ENCODE measurements around the gene OPN1MW2. TPM values are rescaled to one million over a fixed set of nuclear protein-coding genes. Genes with fewer than 3 reads are reported as not detected.
"Not testable (repeated sequence)": the region's sequence is repeated elsewhere in the genome, so short reads cannot be mapped to it uniquely, and the experiment has no call there.

Gene OPN1MW2
- total RNA-seq, 1 experiment from 2014 or later: not detected

DNA sequence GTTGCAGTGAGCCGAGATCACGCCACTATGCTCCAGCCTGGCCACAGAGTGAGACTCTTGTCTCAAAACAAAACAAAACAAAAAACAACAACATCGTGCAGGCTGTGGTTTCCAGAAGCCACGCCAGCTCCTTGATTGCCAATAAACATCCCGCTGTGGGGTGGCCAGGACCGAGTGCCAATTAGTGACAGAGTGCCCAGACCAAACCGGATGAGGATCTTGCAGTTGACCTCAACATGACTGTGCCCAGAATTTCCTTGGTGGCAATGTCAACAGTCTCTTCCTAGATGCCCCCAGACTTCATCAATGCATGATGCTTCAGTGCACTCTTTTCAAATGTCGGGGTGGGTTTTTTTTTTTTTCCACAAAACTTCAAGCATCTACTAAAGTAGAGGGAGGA lies 35.8 kb upstream of the OPN1MW2 start:
- not testable (repeated sequence) for H4K20me1 ChIP-seq (ENCODE audit: control insufficient read depth, insufficient read depth, insufficient read length); H3K4me2 ChIP-seq (ENCODE audit: insufficient read depth, insufficient read length, low read length); H3K4ac ChIP-seq (ENCODE audit: low read depth, low read length); H4K5ac ChIP-seq (ENCODE audit: insufficient read length, low read depth, low read length); H3K27me3 Mint-ChIP-seq (ENCODE audit: low read depth); H4K8ac ChIP-seq (replicated peaks; ENCODE audit: insufficient read length, low read depth, low read length); H3K9ac ChIP-seq (ENCODE audit: extremely low read depth, insufficient read length, low read length); H3K4me1 ChIP-seq (ENCODE audit: insufficient read depth, low read length); H3K23ac ChIP-seq (ENCODE audit: insufficient read length, low read depth, low read length); DNase-seq; H3K18ac ChIP-seq (ENCODE audit: insufficient read length, low read depth, low read length); H2AFZ ChIP-seq (ENCODE audit: low read length); H2BK120ac ChIP-seq (ENCODE audit: low read depth, low read length, poor library complexity, severe bottlenecking); H3K14ac ChIP-seq (ENCODE audit: insufficient read depth, low read length); H3K27ac Mint-ChIP-seq; H3K9me3 Mint-ChIP-seq; H2BK15ac ChIP-seq (ENCODE audit: low read depth, low read length); H3K4me1 Mint-ChIP-seq; H3K9me3 ChIP-seq (ENCODE audit: control insufficient read depth, low read depth, low read length); H4K91ac ChIP-seq (ENCODE audit: insufficient read length, low read depth, low read length); H3K23me2 ChIP-seq (ENCODE audit: insufficient read length, low read depth, low read length, poor library complexity, severe bottlenecking); H2BK20ac ChIP-seq (ENCODE audit: low read depth, low read length, poor library complexity, severe bottlenecking); H3K27ac ChIP-seq (ENCODE audit: insufficient read length, low read depth, low read length); H3K56ac ChIP-seq (ENCODE audit: insufficient read length, low read depth, low read length); H2BK5ac ChIP-seq (ENCODE audit: insufficient read length, low read length); H2BK12ac ChIP-seq (ENCODE audit: insufficient read length, low read depth, low read length); H3K79me1 ChIP-seq (ENCODE audit: insufficient read depth, low read depth, low read length, poor library complexity, severe bottlenecking); H3T11ph ChIP-seq (ENCODE audit: low read length); H3K27me3 ChIP-seq (ENCODE audit: insufficient read depth, low read length); H3K36me3 Mint-ChIP-seq (ENCODE audit: insufficient read depth in 1 of 3, low read depth in 3 of 3); H3K79me2 ChIP-seq (ENCODE audit: insufficient read depth, low read length); H2AK5ac ChIP-seq (ENCODE audit: insufficient read length, low read length); H3K4me3 Mint-ChIP-seq
- WGBS (ENCODE audit: extremely low coverage, insufficient read length, low lambda C conversion rate): no CpG with 5 or more reads among the region's 8 CpGs

GRCh38 chrX:154192846-154193245 lies 26.7 kb upstream of the OPN1MW2 start:
- not testable (repeated sequence) for H3K27ac Mint-ChIP-seq; H3K36me3 Mint-ChIP-seq (ENCODE audit: insufficient read depth in 1 of 3, low read depth in 3 of 3); H3K4me1 Mint-ChIP-seq; H2BK12ac ChIP-seq (ENCODE audit: insufficient read length, low read depth, low read length); H2BK20ac ChIP-seq (ENCODE audit: low read depth, low read length, poor library complexity, severe bottlenecking); H4K8ac ChIP-seq (replicated peaks; ENCODE audit: insufficient read length, low read depth, low read length); H3K9me3 ChIP-seq (ENCODE audit: control insufficient read depth, low read depth, low read length); H3K56ac ChIP-seq (ENCODE audit: insufficient read length, low read depth, low read length); H3T11ph ChIP-seq (ENCODE audit: low read length); H3K27ac ChIP-seq (ENCODE audit: insufficient read length, low read depth, low read length); H4K20me1 ChIP-seq (ENCODE audit: control insufficient read depth, insufficient read depth, insufficient read length); H4K91ac ChIP-seq (ENCODE audit: insufficient read length, low read depth, low read length); H3K18ac ChIP-seq (ENCODE audit: insufficient read length, low read depth, low read length); H3K27me3 ChIP-seq (ENCODE audit: insufficient read depth, low read length); H4K5ac ChIP-seq (ENCODE audit: insufficient read length, low read depth, low read length); H3K9ac ChIP-seq (ENCODE audit: extremely low read depth, insufficient read length, low read length); H3K79me2 ChIP-seq (ENCODE audit: insufficient read depth, low read length); H2BK5ac ChIP-seq (ENCODE audit: insufficient read length, low read length); H2BK120ac ChIP-seq (ENCODE audit: low read depth, low read length, poor library complexity, severe bottlenecking); H2AK5ac ChIP-seq (ENCODE audit: insufficient read length, low read length); H3K4ac ChIP-seq (ENCODE audit: low read depth, low read length); H3K14ac ChIP-seq (ENCODE audit: insufficient read depth, low read length); H3K23ac ChIP-seq (ENCODE audit: insufficient read length, low read depth, low read length); DNase-seq; H3K79me1 ChIP-seq (ENCODE audit: insufficient read depth, low read depth, low read length, poor library complexity, severe bottlenecking); H3K4me1 ChIP-seq (ENCODE audit: insufficient read depth, low read length); H3K4me3 Mint-ChIP-seq; H3K27me3 Mint-ChIP-seq (ENCODE audit: low read depth); H3K23me2 ChIP-seq (ENCODE audit: insufficient read length, low read depth, low read length, poor library complexity, severe bottlenecking); H3K4me2 ChIP-seq (ENCODE audit: insufficient read depth, insufficient read length, low read length); H3K9me3 Mint-ChIP-seq; H2AFZ ChIP-seq (ENCODE audit: low read length); H2BK15ac ChIP-seq (ENCODE audit: low read depth, low read length)
- WGBS (ENCODE audit: extremely low coverage, insufficient read length, low lambda C conversion rate): no CpG with 5 or more reads among the region's 8 CpGs
